Activated effector memory CD4-positive, alpha-beta T cell treated with Interleukin-2 at 50 U/mL for 16 hours (primary cell): ENCODE results near the gene PIGH.

Experiments used
- DNase-seq: peaks from one replicate; pipeline ENCODE4 v3.0.0-alpha.2; 2020

Gene PIGH

DNA sequence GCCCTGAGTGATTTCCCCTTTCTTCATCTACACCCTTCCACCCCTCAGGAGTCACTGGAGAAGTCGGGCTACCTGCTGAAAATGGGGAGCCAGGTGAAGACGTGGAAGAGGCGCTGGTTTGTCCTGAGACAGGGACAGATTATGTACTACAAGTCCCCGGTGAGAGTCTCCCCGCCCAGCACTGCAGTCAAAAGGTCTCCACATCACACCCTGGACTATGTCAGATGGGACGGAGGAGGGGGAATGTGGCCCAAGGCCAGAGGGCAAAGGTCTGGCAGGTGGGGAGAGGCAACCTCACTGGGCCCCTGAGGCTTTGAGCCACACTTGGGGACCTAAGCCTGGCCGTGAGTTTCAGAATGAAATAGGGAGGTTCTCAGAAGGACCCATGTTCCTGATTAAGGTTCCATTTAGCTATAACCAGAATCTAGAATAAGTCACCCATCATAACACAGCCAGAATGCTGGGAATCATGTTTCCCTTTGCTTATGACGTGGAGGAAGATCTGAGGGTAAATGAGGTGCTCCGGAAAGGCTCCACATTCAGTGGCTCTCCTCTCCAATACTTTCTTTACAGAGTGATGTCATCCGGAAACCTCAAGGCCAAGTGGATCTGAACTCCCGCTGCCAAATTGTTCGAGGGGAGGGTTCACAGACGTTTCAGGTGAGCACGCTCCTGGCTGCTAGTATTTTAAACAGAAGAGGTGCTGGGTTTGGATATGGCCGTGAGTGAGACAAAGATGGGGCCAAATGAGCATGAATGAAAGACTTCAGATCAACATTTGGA is 26.6 kb downstream of the PIGH start:
- no peak for DNase-seq

DNA sequence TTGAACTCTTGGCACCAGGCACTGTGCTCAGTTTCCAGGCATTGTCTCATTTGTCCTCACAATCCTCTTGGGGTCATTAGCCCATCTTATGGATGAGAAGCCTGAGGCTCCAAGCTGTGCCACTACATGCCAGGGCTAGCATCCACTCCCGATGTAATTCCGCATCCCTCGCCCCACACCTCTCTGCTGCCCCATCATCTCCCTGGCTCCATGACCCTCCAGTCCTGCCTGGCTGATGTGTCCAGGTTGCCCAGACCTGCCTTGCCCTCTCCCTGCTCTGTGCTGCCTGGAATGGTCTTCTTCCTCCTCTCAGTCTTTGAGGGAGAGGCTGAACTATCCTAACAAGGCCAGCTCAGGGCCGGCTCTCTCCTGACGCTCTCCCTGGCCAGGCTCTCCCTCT is 27.5 kb downstream of the PIGH start:
- DNase-seq, result no peak

DNA sequence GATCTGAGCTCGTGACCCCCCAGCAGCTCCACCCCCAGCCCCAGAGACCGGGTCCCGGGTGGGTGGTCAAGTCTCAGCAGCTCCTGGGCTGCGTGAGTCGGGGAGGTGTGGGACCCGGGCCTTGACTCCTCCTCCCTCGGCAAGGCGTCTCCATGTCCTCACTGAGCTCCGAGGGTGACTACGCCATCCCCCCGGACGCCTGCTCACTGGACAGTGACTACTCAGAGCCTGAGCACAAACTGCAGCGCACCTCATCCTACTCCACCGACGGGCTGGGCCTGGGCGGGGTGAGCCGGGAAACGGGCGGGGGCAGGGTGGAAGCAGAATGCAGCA is 28.1 kb downstream of the PIGH start:
- DNase-seq, result no peak

- peak; percentile 43 for DNase-seq
Measured at GRCh38 chr14:67571275-67571990, 28.6 kb downstream of the PIGH start.

DNA sequence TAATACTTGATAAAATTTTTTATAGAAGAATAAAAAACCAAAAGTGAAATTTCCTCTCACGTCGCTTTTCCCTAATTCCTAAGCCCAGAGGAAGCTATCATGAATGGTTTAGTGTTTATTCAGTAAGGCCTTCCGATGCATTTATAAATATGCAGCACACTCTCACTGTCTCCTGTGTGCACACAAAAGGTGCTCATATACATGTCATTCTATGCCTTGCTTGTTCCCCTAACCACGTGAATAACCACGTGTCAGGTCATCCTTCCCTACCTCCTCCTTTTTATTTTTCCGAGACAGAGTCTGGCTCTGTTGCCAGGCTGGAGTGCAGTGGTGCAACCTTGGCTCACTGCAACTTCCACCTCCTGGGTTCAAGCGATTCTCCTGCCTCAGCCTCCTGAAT is 29.6 kb downstream of the PIGH start:
- DNase-seq, result no peak

DNA sequence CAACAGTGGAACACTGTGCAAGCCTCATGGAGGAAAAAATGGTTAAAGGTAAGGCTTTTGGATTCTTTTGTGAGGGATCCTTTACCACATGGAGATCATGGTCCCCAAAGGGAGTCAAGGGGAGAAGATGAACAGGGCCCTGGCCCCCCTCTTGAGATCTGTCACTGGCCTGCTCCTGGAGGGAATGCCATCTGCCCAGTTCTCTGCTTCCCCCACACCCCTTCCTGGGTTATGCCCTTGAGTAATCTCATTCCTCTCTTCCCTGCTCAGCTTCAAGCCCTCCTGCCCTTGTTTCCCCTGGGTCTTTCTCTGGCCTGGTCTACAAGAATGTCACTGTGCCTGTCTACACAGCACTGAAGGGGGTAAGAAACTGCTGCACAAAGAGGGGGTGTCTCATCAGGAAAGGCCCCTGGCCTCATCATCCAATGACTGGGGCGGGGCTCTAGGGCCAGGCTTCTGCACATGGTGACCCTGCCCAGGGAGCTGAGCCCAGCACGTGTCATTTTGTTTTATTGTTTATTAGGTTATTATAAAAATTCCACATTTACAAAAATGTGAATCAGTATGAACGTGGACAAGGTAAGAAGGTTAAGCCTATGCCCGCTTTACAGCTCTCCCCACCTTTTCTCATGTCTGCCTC is 30.3 kb downstream of the PIGH start:
- no peak for DNase-seq

DNA sequence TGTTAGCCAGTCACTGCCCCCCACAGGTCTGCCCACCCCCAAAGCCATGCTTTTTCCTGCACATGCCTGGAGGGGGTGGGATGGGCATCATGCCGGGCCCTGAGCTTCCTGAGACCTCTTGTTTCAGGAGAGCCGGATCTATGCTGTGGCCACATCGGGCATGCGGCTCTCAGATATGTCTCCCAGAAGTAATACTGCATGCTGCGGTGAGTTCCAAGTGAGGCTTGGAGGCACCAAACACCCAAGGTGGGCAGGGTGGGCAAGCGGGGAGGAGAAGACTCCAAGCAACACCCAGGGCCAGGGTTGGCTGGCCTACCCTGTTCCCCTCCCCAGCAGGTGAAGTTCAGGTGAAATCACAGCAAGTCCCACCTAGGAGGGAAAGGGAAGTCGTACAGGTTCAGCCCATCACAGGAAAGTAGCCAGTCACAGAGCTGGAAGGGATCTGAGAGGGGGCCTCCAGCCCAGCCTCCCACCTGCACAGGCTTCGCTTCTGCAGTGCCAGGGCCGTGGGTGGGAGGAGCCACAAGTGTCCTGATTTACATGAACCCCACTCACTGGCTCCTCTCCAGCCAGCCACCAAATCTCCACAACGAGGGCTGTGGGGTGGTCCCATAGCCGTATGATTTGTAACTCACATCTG is 30.9 kb downstream of the PIGH start:
- no peak for DNase-seq

DNA sequence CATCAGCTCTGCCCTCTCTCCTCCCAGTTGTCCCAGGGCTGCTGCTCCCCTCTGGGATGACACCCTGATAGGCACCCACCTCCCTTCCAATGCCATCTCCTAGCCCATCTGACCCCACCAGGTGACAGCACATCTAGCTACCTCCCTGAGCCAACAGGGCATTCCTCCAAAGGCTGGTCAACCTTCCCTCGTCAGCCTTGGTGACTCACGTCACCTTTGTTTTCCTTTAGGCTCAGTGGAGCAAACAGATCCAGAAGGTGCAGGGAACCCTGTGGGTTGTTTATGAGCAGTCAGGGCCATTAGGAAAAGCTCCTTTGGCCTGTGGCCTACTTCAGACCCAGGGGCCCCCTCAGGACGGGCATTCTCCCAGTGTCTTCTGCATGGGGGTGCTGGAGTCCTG is 32.4 kb downstream of the PIGH start:
- DNase-seq, result no peak

GRCh38 chr14:67566908-67567307 is 33.2 kb downstream of the PIGH start:
- no peak for DNase-seq

DNA sequence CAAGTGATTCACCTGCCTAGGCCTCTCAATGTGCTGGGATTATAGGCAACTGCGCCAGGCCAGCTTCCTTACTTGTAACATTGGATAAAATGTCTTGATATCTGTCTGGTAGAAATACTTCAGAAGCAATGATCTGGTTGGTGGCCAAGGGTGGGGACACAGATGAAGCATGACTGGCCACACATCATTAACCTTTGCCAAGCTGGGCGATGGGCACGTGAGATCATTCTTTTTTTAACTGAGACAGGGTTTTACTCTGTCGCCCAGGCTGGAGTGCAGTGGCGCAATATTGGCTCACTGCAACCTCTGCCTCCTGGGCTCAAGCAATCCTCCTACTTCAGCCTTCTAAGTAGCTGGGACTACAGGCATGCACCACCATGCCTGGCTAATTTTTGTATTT is 35.8 kb downstream of the PIGH start:
- no peak for DNase-seq

DNA sequence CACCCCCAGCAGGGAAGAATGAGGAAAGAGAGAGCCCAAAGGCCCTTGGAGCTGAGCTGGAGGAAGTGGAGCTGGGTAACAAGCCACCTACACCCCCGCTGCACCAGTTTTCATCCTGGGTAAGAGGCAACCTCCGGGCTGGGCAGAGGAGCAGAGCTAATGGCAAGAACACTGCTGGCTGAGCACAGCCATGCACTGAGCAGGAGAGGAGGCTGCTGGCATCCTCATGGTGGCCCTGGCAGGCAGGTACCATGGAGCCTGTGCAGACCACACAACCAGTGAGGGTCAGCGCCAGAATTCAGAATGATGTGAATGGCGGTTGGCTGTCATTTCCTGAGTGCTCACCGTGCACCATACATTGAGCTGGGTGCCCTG is 37.3 kb downstream of the PIGH start:
- no peak for DNase-seq

DNA sequence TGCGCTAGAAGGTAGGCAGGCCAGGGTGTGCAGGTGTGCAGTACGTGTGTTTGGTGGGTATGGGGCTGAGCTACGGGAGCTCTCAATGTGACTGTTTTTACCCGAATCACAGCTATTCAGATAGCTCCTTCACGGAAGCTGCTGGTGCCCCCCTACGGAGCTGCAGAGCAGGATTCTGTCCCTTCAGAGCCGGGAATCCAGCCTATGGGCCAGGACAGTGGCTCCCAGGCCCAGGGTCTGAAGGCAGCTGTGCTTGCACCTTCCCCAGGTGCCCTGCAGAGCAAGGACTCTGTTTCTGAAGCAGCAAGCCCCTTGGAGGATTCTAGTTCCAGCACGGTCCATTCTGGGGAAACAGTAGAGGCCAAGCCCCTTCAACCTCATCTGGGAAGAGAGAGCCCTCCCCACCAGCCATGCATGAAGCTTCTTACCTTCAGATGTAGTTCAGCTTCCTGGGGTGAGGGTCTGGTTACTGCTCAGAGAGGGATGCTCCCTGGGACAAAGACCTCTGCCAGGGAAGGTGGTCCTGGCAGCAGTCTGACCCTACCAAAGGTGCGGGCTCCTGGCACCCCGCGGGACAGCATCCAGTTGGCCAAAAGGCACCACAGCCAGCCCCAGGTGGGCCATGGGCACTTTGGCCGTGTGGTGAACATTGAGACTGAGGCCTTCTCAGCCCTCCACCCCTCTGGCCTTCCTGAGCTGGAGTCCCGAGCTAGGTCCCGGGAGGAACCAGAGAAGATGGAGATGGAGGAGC is 37.9 kb downstream of the PIGH start:
- no peak for DNase-seq

DNA sequence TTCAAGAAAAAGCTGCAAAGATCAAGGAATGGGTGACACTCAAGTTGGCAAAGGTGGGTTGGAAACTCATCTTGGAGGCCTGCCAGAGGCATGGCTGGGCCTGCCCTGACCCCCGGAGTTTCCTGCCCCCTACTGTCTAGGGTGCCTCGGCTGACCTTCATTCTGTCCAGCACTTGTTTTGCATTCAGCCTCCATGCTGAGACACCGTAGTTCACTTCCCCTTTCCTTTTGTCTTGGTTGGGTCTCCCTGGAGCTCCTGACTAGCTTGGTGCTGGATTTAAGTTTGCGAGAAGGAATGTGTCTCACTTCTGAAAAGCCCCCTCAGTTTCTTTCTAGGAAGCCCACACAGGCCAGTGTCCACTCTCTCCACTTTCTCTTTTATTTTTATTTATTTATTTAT is 40.4 kb downstream of the PIGH start:
- no peak for DNase-seq

DNA sequence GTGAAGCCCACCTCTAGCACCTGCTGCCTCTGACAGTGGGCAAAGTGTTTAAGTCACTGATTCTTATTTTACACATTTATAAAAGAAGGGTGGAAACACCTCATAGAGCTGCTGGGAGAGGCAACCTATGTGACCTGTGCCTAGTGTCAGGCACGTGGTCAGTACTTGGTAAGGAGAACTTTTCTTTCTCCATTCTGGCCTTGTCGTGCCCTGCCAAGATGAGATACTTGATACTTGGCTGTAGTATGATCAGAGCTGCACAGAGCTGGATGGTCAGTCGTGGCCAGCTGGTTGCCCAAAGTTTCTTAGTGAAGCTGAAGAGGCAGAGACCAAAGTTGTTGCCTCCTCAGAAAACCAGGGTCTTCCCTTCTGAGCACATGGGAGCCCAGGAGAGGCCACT is 42.4 kb downstream of the PIGH start:
- DNase-seq, result no peak

GRCh38 chr14:67557118-67557517 is 43.0 kb downstream of the PIGH start:
- DNase-seq, result no peak

DNA sequence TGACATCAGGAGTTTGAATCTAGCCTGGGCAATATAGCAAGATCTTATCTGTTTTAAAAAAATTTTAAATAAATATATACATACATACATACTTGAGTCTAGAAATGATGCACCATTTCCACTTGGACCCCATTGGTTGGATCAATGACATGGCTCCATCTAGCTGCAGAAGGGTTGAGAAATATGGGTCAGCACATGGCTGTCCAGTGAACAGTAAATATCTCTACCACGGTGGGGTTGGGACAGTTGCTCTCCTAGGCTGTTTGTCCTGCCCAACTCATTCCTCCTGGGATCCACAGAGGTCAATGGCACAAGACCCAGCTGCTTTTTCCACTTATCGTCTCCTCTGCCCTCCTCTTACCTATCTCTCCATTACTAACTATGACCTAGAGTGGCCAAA is 43.4 kb downstream of the PIGH start:
- no peak for DNase-seq

DNA sequence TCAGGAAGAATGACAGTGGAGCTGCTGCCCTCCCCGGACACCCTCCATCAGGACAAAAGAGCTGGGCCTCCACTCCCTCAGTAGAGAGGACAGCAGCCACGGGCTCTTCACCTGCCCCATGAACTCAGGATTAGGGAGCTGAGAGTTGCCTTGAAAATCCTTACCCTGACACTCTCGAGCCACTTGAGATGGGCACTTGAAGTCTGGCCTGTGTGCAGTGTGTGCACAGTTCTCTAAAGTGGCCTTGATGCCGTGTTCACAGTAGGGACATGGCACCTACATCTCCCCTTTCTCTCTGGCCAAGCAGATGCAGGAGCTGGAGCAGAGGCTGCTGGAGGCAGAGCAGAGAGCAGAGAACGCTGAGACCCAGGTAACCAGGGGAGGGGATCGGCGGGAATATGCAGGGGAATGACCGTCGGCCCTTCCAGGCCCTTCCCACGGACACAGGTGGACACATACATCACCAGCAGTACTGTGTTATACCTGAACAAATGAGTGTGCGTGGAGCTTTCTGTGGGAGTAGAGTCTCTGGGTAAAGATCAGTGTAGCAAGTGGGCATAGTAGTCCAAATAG is 44.5 kb downstream of the PIGH start:
- no peak for DNase-seq

- no peak for DNase-seq
Measured at GRCh38 chr14:67554341-67554740, 45.7 kb downstream of the PIGH start.

GRCh38 chr14:67553547-67553946 is 46.5 kb downstream of the PIGH start:
- no peak for DNase-seq

DNA sequence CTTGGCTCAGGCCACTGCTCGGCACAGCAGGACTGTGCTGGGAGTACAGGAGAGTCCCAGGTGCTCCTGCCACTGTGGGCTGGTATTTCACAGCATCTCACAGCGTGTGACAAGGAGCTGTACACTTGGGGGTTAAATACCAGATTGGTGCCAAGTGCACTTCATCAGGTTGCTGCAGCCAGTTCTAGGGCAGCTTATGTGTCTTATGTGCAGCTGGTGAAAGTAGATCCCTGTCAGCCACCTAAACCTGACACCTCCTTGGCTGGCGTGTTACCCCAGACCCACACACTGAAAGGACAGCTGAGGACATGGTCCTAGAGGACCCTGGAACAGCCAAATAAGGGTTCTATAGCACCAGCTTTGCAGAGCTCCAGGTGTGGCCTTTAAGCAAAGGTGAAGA is 48.1 kb downstream of the PIGH start:
- no peak for DNase-seq

DNA sequence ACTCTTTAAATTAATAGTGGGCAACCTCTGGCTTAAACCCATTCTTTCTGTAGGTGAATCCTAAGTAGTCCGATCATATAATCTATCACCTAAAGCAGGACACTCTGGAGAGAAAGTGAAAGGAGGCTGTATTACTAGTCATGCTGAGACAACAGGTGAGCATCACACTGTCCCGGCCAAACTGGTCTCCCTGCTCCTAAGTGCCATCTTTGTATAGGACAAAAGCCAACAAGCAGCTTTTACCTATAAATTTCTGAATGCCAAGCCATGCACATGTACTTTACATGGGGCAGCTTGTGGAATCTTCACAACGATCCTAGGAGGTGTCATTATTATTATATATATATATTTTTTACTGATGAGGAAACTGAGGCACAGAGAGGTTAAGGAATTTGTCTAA is 48.9 kb downstream of the PIGH start:
- DNase-seq, result no peak

DNA sequence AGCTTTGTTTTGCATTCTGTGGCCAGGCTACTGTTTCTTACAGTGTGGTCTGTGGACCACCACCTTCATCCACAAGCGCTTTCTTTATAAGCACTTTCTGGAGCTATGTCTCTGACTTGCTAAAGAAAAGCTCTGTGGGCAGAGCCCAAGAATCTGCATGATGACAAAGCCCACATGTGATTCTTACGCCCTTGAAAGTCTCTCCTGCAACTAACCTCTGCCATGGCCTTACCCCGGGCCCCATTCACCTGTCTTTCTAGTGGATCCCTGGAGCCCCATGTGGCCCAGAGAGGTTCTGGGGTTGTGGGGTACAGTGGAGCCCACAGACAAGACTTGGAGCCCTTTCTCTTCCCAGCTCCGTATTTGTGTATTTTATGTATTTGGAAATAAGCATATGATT is 50.3 kb downstream of the PIGH start:
- DNase-seq, result no peak
